Measurements from ENCODE around the gene CTSO. TPM values are rescaled to one million over a fixed set of nuclear protein-coding genes. Genes with fewer than 3 reads are reported as not detected.

The CTSO gene
- total RNA-seq, 1 experiment from 2014 or later = 0.81 TPM

DNA sequence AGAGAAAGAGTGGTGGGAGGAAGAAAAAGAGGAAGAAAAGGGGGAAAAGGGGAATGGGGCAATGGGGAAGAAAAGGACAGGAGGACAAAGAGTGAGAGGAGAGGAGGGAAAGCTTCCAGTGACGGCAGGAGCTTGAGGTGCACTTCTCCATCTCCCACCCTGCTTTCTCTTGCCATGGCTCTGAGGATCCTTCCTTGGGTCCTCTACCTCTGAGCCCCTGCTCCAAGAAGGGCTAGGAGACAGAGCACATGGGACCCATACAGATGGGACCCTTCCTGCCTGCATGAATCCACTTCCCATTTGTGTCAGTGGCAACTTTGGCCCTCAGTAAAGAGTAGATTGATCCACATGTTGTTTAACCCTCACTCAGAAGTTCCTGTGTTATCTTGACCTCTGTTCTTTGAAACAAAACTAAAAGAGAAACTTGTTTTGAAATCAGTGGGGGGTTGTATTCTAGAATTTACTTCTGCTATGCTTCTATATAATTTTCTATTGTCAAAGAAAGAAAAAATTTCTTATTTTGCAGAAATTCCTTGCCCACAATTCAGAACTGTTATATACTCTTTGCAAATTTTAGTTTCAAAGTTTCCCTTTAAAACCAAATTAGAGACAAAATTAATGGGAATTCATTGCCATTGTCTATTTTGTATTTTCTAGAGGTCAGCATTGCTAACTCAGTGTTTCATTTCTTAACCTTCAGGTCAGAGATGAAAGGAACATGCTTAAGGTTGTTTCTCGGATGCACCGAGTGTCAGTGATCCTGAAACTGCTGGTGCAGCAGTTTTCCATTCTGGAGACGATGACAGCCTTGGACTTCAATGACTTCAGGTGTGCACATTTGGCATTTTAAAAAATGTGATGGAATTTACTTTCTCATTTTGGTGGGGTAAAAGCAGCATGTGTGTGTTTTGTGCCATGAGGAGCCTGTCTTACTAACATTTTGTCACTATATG, 45.2 kb downstream of the CTSO start:
- no CpG with 5 or more reads among the region's 4 CpGs for WGBS (ENCODE audit: extremely low coverage, insufficient read length, low lambda C conversion rate)
- no peaks in the 10 kb centered on the region for H3K23me2 ChIP-seq (ENCODE audit: insufficient read length, low read depth, low read length, poor library complexity, severe bottlenecking)
- H3K4me1 ChIP-seq (ENCODE audit: insufficient read depth, low read length) = no peaks in the 10 kb centered on the region

More for the DNA sequence above, 45.2 kb downstream of the CTSO start:
- Histone ChIP-seq H4K20me1 (ENCODE audit: control insufficient read depth, insufficient read depth, insufficient read length) (no peaks in the 10 kb centered on the region), H2BK5ac (ENCODE audit: insufficient read length, low read length) (no peak overlapping the region), H3K9me3 (ENCODE audit: control insufficient read depth, low read depth, low read length) (no peaks in the 10 kb centered on the region), H3T11ph (ENCODE audit: low read length) (no peak overlapping the region), H4K8ac (replicated peaks; ENCODE audit: insufficient read length, low read depth, low read length) (no peak overlapping the region), H3K4ac (ENCODE audit: low read depth, low read length) (no peak overlapping the region), H3K23ac (ENCODE audit: insufficient read length, low read depth, low read length) (no peak overlapping the region), H3K9ac (ENCODE audit: extremely low read depth, insufficient read length, low read length) (no peak overlapping the region), H3K27me3 (ENCODE audit: insufficient read depth, low read length) (no peaks in the 10 kb centered on the region), H2BK20ac (ENCODE audit: low read depth, low read length, poor library complexity, severe bottlenecking) (no peak overlapping the region), H3K56ac (ENCODE audit: insufficient read length, low read depth, low read length) (no peak overlapping the region), H3K27ac (ENCODE audit: insufficient read length, low read depth, low read length) (no peak overlapping the region), H4K5ac (ENCODE audit: insufficient read length, low read depth, low read length) (no peak overlapping the region), H3K4me2 (ENCODE audit: insufficient read depth, insufficient read length, low read length) (no peak overlapping the region), H2BK15ac (ENCODE audit: low read depth, low read length) (no peak overlapping the region), H2BK12ac (ENCODE audit: insufficient read length, low read depth, low read length) (no peak overlapping the region), H2AFZ (ENCODE audit: low read length) (no peak overlapping the region), H3K79me1 (ENCODE audit: insufficient read depth, low read depth, low read length, poor library complexity, severe bottlenecking) (no peaks in the 10 kb centered on the region), H2AK5ac (ENCODE audit: insufficient read length, low read length) (no peak overlapping the region), H3K14ac (ENCODE audit: insufficient read depth, low read length) (no peak overlapping the region), H3K79me2 (ENCODE audit: insufficient read depth, low read length) (no peaks in the 10 kb centered on the region), H2BK120ac (ENCODE audit: low read depth, low read length, poor library complexity, severe bottlenecking) (no peak overlapping the region), H3K18ac (ENCODE audit: insufficient read length, low read depth, low read length) (no peak overlapping the region), H4K91ac (ENCODE audit: insufficient read length, low read depth, low read length) (no peak overlapping the region)
- no peak for DNase-seq
- Mint-ChIP-seq H3K27ac (no peak overlapping the region), H3K36me3 (ENCODE audit: insufficient read depth in 1 of 3, low read depth in 3 of 3) (no peaks in the 10 kb centered on the region), H3K9me3 (no peaks in the 10 kb centered on the region), H3K4me1 (peaks cover 5 to 11% of the 10 kb centered on the region in 2 experiments; a peak in 3 of 4 replicates), H3K27me3 (ENCODE audit: low read depth) (no peaks in the 10 kb centered on the region), H3K4me3 (no peak overlapping the region)
- TF ChIP-seq, protein P1, sequence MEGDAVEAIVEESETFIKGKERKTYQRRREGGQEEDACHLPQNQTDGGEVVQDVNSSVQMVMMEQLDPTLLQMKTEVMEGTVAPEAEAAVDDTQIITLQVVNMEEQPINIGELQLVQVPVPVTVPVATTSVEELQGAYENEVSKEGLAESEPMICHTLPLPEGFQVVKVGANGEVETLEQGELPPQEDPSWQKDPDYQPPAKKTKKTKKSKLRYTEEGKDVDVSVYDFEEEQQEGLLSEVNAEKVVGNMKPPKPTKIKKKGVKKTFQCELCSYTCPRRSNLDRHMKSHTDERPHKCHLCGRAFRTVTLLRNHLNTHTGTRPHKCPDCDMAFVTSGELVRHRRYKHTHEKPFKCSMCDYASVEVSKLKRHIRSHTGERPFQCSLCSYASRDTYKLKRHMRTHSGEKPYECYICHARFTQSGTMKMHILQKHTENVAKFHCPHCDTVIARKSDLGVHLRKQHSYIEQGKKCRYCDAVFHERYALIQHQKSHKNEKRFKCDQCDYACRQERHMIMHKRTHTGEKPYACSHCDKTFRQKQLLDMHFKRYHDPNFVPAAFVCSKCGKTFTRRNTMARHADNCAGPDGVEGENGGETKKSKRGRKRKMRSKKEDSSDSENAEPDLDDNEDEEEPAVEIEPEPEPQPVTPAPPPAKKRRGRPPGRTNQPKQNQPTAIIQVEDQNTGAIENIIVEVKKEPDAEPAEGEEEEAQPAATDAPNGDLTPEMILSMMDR (conservative IDR thresholded peaks at IDR 0.05) = no peak

Measured in H9 (cell line).